ENCODE data around the gene SLC44A1.

Gene SLC44A1

GRCh38 chr9:105479846-105480245, 235.4 kb downstream of the SLC44A1 start:
- Histone ChIP-seq H3K4ac (ENCODE audit: low read depth, low read length) (no peak overlapping the region), H3K4me1 (ENCODE audit: control insufficient read depth in 1 of 2, insufficient read depth in 2 of 2, low read length in 2 of 2) (no peaks in the 10 kb centered on the region), H3K4me2 (ENCODE audit: low read length) (no peak overlapping the region), H3K9me3 (ENCODE audit: insufficient read depth, low read depth, low read length) (no peaks in the 10 kb centered on the region), H3K9ac (ENCODE audit: low read length) (no peak overlapping the region), H2AFZ (ENCODE audit: insufficient read depth, low read length, poor library complexity) (no peak overlapping the region), H4K91ac (ENCODE audit: low read depth, low read length) (no peak overlapping the region), H3K79me2 (ENCODE audit: control insufficient read depth, insufficient read depth, low read length, poor library complexity) (no peaks in the 10 kb centered on the region), H2BK120ac (ENCODE audit: insufficient read depth, low read length, poor library complexity) (no peak overlapping the region), H2AK5ac (ENCODE audit: low read length) (no peak overlapping the region), H2BK5ac (ENCODE audit: low read depth, low read length, poor library complexity) (no peak overlapping the region), H3K23ac (ENCODE audit: low read length) (no peak overlapping the region), H4K12ac (ENCODE audit: low read depth, low read length) (no peak overlapping the region), H4K8ac (ENCODE audit: low read depth, low read length) (no peak overlapping the region), H3K14ac (ENCODE audit: low read length) (no peak overlapping the region), H3K27me3 (ENCODE audit: insufficient read depth, low read length) (no peaks in the 10 kb centered on the region), H3K36me3 (ENCODE audit: control insufficient read depth in 1 of 2, insufficient read depth in 2 of 2, low read length in 2 of 2) (no peaks in the 10 kb centered on the region), H3K4me3 (ENCODE audit: low read depth, low read length) (no peak overlapping the region), H3K18ac (ENCODE audit: low read length) (no peak overlapping the region), H3K27ac (ENCODE audit: low read depth, low read length) (no peak overlapping the region), H3K79me1 (ENCODE audit: low read length) (no peaks in the 10 kb centered on the region), H2BK12ac (ENCODE audit: low read length) (no peak overlapping the region)
- DNase-seq, result no peak

- no peak overlapping the region for H3K4ac ChIP-seq (ENCODE audit: low read depth, low read length)
- H3K4me1 ChIP-seq (ENCODE audit: control insufficient read depth in 1 of 2, insufficient read depth in 2 of 2, low read length in 2 of 2), result no peaks in the 10 kb centered on the region
- H3K18ac ChIP-seq (ENCODE audit: low read length), result no peak overlapping the region
- H3K4me2 ChIP-seq (ENCODE audit: low read length), result no peak overlapping the region
- H3K14ac ChIP-seq (ENCODE audit: low read length), result no peak overlapping the region
- no peak overlapping the region for H2BK5ac ChIP-seq (ENCODE audit: low read depth, low read length, poor library complexity)
- no peak overlapping the region for H4K91ac ChIP-seq (ENCODE audit: low read depth, low read length)
- H2BK120ac ChIP-seq (ENCODE audit: insufficient read depth, low read length, poor library complexity), result no peak overlapping the region
- H3K9ac ChIP-seq (ENCODE audit: low read length), result no peak overlapping the region
- no peak overlapping the region for H3K4me3 ChIP-seq (ENCODE audit: low read depth, low read length)
- H3K27me3 ChIP-seq (ENCODE audit: insufficient read depth, low read length), result no peaks in the 10 kb centered on the region
- H2BK12ac ChIP-seq (ENCODE audit: low read length), result no peak overlapping the region
- no peak overlapping the region for H2AK5ac ChIP-seq (ENCODE audit: low read length)
- no peak for DNase-seq
- H3K23ac ChIP-seq (ENCODE audit: low read length), result no peak overlapping the region
- H4K12ac ChIP-seq (ENCODE audit: low read depth, low read length), result no peak overlapping the region
- H3K79me1 ChIP-seq (ENCODE audit: low read length), result no peaks in the 10 kb centered on the region
- H2AFZ ChIP-seq (ENCODE audit: insufficient read depth, low read length, poor library complexity), result no peak overlapping the region
- H3K36me3 ChIP-seq (ENCODE audit: control insufficient read depth in 1 of 2, insufficient read depth in 2 of 2, low read length in 2 of 2), result no peaks in the 10 kb centered on the region
- no peaks in the 10 kb centered on the region for H3K79me2 ChIP-seq (ENCODE audit: control insufficient read depth, insufficient read depth, low read length, poor library complexity)
- no peak overlapping the region for H4K8ac ChIP-seq (ENCODE audit: low read depth, low read length)
- no peaks in the 10 kb centered on the region for H3K9me3 ChIP-seq (ENCODE audit: insufficient read depth, low read depth, low read length)
- no peak overlapping the region for H3K27ac ChIP-seq (ENCODE audit: low read depth, low read length)
Observed at GRCh38 chr9:105483618-105484017, 239.2 kb downstream of the SLC44A1 start.

GRCh38 chr9:105484226-105484625, 239.8 kb downstream of the SLC44A1 start:
- H3K4me2 ChIP-seq (ENCODE audit: low read length), result no peak overlapping the region
- no peak overlapping the region for H2BK12ac ChIP-seq (ENCODE audit: low read length)
- no peak overlapping the region for H4K91ac ChIP-seq (ENCODE audit: low read depth, low read length)
- no peak overlapping the region for H2BK5ac ChIP-seq (ENCODE audit: low read depth, low read length, poor library complexity)
- H3K79me2 ChIP-seq (ENCODE audit: control insufficient read depth, insufficient read depth, low read length, poor library complexity), result no peaks in the 10 kb centered on the region
- H2AK5ac ChIP-seq (ENCODE audit: low read length), result no peak overlapping the region
- H2AFZ ChIP-seq (ENCODE audit: insufficient read depth, low read length, poor library complexity), result no peak overlapping the region
- no peak overlapping the region for H3K9ac ChIP-seq (ENCODE audit: low read length)
- no peak overlapping the region for H3K14ac ChIP-seq (ENCODE audit: low read length)
- no peak overlapping the region for H4K12ac ChIP-seq (ENCODE audit: low read depth, low read length)
- no peak overlapping the region for H3K27ac ChIP-seq (ENCODE audit: low read depth, low read length)
- no peak overlapping the region for H3K18ac ChIP-seq (ENCODE audit: low read length)
- no peak for DNase-seq
- no peaks in the 10 kb centered on the region for H3K9me3 ChIP-seq (ENCODE audit: insufficient read depth, low read depth, low read length)
- H3K4ac ChIP-seq (ENCODE audit: low read depth, low read length), result no peak overlapping the region
- no peaks in the 10 kb centered on the region for H3K27me3 ChIP-seq (ENCODE audit: insufficient read depth, low read length)
- no peaks in the 10 kb centered on the region for H3K79me1 ChIP-seq (ENCODE audit: low read length)
- H3K4me1 ChIP-seq (ENCODE audit: control insufficient read depth in 1 of 2, insufficient read depth in 2 of 2, low read length in 2 of 2), result no peaks in the 10 kb centered on the region
- H4K8ac ChIP-seq (ENCODE audit: low read depth, low read length), result no peak overlapping the region
- no peak overlapping the region for H3K23ac ChIP-seq (ENCODE audit: low read length)
- no CpG with 5 or more reads among the region's 2 CpGs for WGBS (ENCODE audit: extremely low coverage, insufficient coverage, insufficient read length)
- no peak overlapping the region for H3K4me3 ChIP-seq (ENCODE audit: low read depth, low read length)
- H2BK120ac ChIP-seq (ENCODE audit: insufficient read depth, low read length, poor library complexity), result no peak overlapping the region
- no peaks in the 10 kb centered on the region for H3K36me3 ChIP-seq (ENCODE audit: control insufficient read depth in 1 of 2, insufficient read depth in 2 of 2, low read length in 2 of 2)

- Histone ChIP-seq H2BK5ac (ENCODE audit: low read depth, low read length, poor library complexity) (no peak overlapping the region), H2BK12ac (ENCODE audit: low read length) (no peak overlapping the region), H4K91ac (ENCODE audit: low read depth, low read length) (no peak overlapping the region), H3K23ac (ENCODE audit: low read length) (no peak overlapping the region), H4K12ac (ENCODE audit: low read depth, low read length) (no peak overlapping the region), H3K4me3 (ENCODE audit: low read depth, low read length) (no peak overlapping the region), H2BK120ac (ENCODE audit: insufficient read depth, low read length, poor library complexity) (no peak overlapping the region), H3K36me3 (ENCODE audit: control insufficient read depth in 1 of 2, insufficient read depth in 2 of 2, low read length in 2 of 2) (no peaks in the 10 kb centered on the region), H3K27ac (ENCODE audit: low read depth, low read length) (no peak overlapping the region), H3K4me2 (ENCODE audit: low read length) (no peak overlapping the region), H3K4me1 (ENCODE audit: control insufficient read depth in 1 of 2, insufficient read depth in 2 of 2, low read length in 2 of 2) (no peaks in the 10 kb centered on the region), H2AFZ (ENCODE audit: insufficient read depth, low read length, poor library complexity) (no peak overlapping the region), H2AK5ac (ENCODE audit: low read length) (no peak overlapping the region), H3K9ac (ENCODE audit: low read length) (no peak overlapping the region), H3K4ac (ENCODE audit: low read depth, low read length) (no peak overlapping the region), H3K27me3 (ENCODE audit: insufficient read depth, low read length) (no peaks in the 10 kb centered on the region), H4K8ac (ENCODE audit: low read depth, low read length) (no peak overlapping the region), H3K9me3 (ENCODE audit: insufficient read depth, low read depth, low read length) (no peaks in the 10 kb centered on the region), H3K79me1 (ENCODE audit: low read length) (no peaks in the 10 kb centered on the region), H3K14ac (ENCODE audit: low read length) (no peak overlapping the region), H3K79me2 (ENCODE audit: control insufficient read depth, insufficient read depth, low read length, poor library complexity) (no peaks in the 10 kb centered on the region), H3K18ac (ENCODE audit: low read length) (no peak overlapping the region)
- no peak for DNase-seq
Observed at GRCh38 chr9:105485131-105485530, 240.7 kb downstream of the SLC44A1 start.
